Endothelial cell of umbilical vein (primary cell): Measurements from ENCODE around the gene ZIC4. TPM values are rescaled to one million over a fixed set of nuclear protein-coding genes. Genes with fewer than 3 reads are reported as not detected.

Experiments
- BruUV-seq: library from RNA; stranded (reverse); fragments of 400-500 nt; replicated peaks from 2 replicates; lab custom pipeline; 2021; lab: Mats Ljungman, UMichigan
- CTCF ChIA-PET: fragments of 300-600, 350-600 bp; sonication (Branson Sonifier 250); formaldehyde crosslinking; loops from one replicate; lab custom pipeline; 2021; ENCODE audit warnings: antibody characterized with exemption, inconsistent platforms; lab: Charles Lee
- POLR2A ChIA-PET: fragments of 300-600, 350-600 bp; sonication (Branson Sonifier 250); formaldehyde crosslinking; loops from one replicate; lab custom pipeline; 2021; ENCODE audit warnings: antibody characterized with exemption, inconsistent platforms; lab: Charles Lee
- DNase-seq: peaks from one replicate; pipeline ENCODE4 v3.0.0-alpha.2; 2011; ENCODE audit warnings: low read depth, low spot score
- FAIRE-seq: peaks from 2 replicates; lab custom pipeline; 2011; peaks lifted over from hg19 to GRCh38; lab: Jason Lieb, UNC
- H2AFZ ChIP-seq: 2 replicates; pipeline ENCODE4 v1.6.0; 2012; ENCODE audit warnings: low read depth, low read length, control low read depth, inconsistent platforms
- H3K27ac ChIP-seq: 2 replicates; pipeline ENCODE4 v1.5.1; 2011; ENCODE audit warnings: low read depth, mild to moderate bottlenecking, control low read depth, low read length, moderate library complexity; ENCODE audit not compliant: insufficient read depth
- H3K27me3 ChIP-seq, 2 experiments: 2 replicates each; pipeline versions ENCODE4 v1.6.0 to v1.6.1; 2011; ENCODE audit warnings: low read length in 2 of 2, mixed read lengths in 1 of 2; ENCODE audit not compliant: control insufficient read depth in 2 of 2, insufficient read depth in 2 of 2
- H3K36me3 ChIP-seq, 2 experiments: 2 replicates in 1 of 2; 3 replicates in 1 of 2; pipeline ENCODE4 v1.5.1; 2011; ENCODE audit warnings: low read length in 2 of 2, mild to moderate bottlenecking in 1 of 2, moderate library complexity in 1 of 2; ENCODE audit not compliant: control insufficient read depth in 2 of 2, insufficient read depth in 2 of 2; ENCODE audit errors: extremely low read depth in 1 of 2
- H3K4me1 ChIP-seq: 3 replicates; pipeline ENCODE4 v1.5.1; 2011; ENCODE audit warnings: mild to moderate bottlenecking, low read length; ENCODE audit not compliant: control insufficient read depth, insufficient read depth; ENCODE audit errors: extremely low read depth
- H3K4me2 ChIP-seq: 2 replicates; pipeline ENCODE4 v1.6.1; 2011; ENCODE audit warnings: low read length, control low read depth, mixed read lengths; ENCODE audit not compliant: insufficient read depth
- H3K4me3 ChIP-seq, 3 experiments: fragments of 200-600 bp in 1 of 3; sonication (generic), shearing (Covaris generic) in 1 of 3; replicated peaks in 1 of 3; 2 replicates each; pipeline ENCODE4 v1.5.1; 2011 to 2016; ENCODE audit warnings: control low read depth in 3 of 3, low read length in 3 of 3, mild to moderate bottlenecking in 2 of 3, inconsistent platforms in 1 of 3, low read depth in 1 of 3, moderate library complexity in 1 of 3; ENCODE audit not compliant: insufficient read depth in 1 of 3
- H3K79me2 ChIP-seq: 2 replicates; pipeline ENCODE4 v1.6.0; 2012; ENCODE audit warnings: low read length, inconsistent platforms; ENCODE audit not compliant: control insufficient read depth, insufficient read depth
- H3K9ac ChIP-seq: replicated peaks from 2 replicates; pipeline ENCODE3; 2011; ENCODE audit warnings: low read length, control low read depth; ENCODE audit not compliant: insufficient read depth; ENCODE audit errors: extremely low read depth
- H3K9me1 ChIP-seq: replicated peaks from 3 replicates; pipeline ENCODE4 v1.6.0; 2011; ENCODE audit warnings: mild to moderate bottlenecking, low read length; ENCODE audit not compliant: control insufficient read depth, insufficient read depth; ENCODE audit errors: extremely low read depth
- H3K9me3 ChIP-seq: replicated peaks from 2 replicates; pipeline ENCODE4 v1.5.1; 2012; ENCODE audit warnings: low read length, inconsistent platforms; ENCODE audit not compliant: control insufficient read depth, insufficient read depth
- H4K20me1 ChIP-seq: replicated peaks from 2 replicates; pipeline ENCODE3; 2011; ENCODE audit warnings: mild to moderate bottlenecking, low read length; ENCODE audit not compliant: control insufficient read depth, insufficient read depth; ENCODE audit errors: extremely low read depth
- CTCF ChIP-seq, 2 donors: IDR thresholded peaks; 1 replicate in 1 of 2; 2 replicates in 1 of 2; pipeline ENCODE4 v1.5.1; 2011; ENCODE audit warnings: low read length in 2 of 2, mild to moderate bottlenecking in 2 of 2, moderate library complexity in 2 of 2, control low read depth in 1 of 2, inconsistent platforms in 1 of 2, low read depth in 1 of 2; ENCODE audit not compliant: insufficient read depth in 1 of 2; ENCODE audit errors: extremely low read depth in 1 of 2
- EZH2 ChIP-seq: IDR thresholded peaks from 2 replicates; pipeline ENCODE4 v1.6.1; 2012; ENCODE audit warnings: borderline replicate concordance, low read depth, mild to moderate bottlenecking, moderate library complexity, low read length, inconsistent platforms; ENCODE audit not compliant: severe bottlenecking
- FOS ChIP-seq: IDR thresholded peaks from 2 replicates; pipeline ENCODE4 v1.6.1; 2011; ENCODE audit warnings: mild to moderate bottlenecking, low read length, moderate library complexity, borderline replicate concordance; ENCODE audit not compliant: insufficient read depth
- GATA2 ChIP-seq: IDR thresholded peaks from 2 replicates; pipeline ENCODE4 v1.7.0; 2011; ENCODE audit warnings: low read depth, mild to moderate bottlenecking, moderate library complexity, mixed read lengths, low read length; ENCODE audit not compliant: insufficient read length, insufficient read depth
- JUN ChIP-seq: IDR thresholded peaks from 2 replicates; pipeline ENCODE4 v1.6.1; 2011; ENCODE audit warnings: borderline replicate concordance, low read depth; ENCODE audit not compliant: insufficient read length, insufficient read depth
- MAX ChIP-seq: IDR thresholded peaks from 2 replicates; pipeline ENCODE4 v1.6.1; 2011; ENCODE audit not compliant: insufficient read depth, insufficient read length
- MYC ChIP-seq: IDR thresholded peaks from one replicate; pipeline ENCODE4 v1.6.1; 2011; ENCODE audit warnings: mild to moderate bottlenecking, low read depth, low read length
- POLR2A ChIP-seq: IDR thresholded peaks from 2 replicates; pipeline ENCODE4 v1.6.1; 2012; ENCODE audit warnings: low read depth, mild to moderate bottlenecking, control low read depth, low read length
- POLR2AphosphoS5 ChIP-seq: IDR thresholded peaks from 2 replicates; pipeline ENCODE4 v1.6.1; 2012; ENCODE audit warnings: low read depth, mild to moderate bottlenecking, control low read depth, low read length, moderate library complexity; ENCODE audit not compliant: insufficient read depth
- dilution Hi-C: fragments of 300-500 bp; cut with MboI; formaldehyde crosslinking; loops from one replicate; pipeline ENCODE4 v1.15.0; 2019; ENCODE audit warnings: low sequenced_read_pairs; ENCODE audit not compliant: extremely low pct_ligation_motif_present
- intact Hi-C: fragments of 100-400 bp; cut with micrococcal nuclease; formaldehyde crosslinking; loops from one replicate; pipeline ENCODE4 v1.10.0; 2022
- polyA plus RNA-seq, 4 experiments: library from polyadenylated mRNA; depleted of rRNA in 3 of 4; stranded (reverse) in 3 of 4; unstranded in 1 of 4; fragments of >200 nt; gene quantifications; 2 replicates each; pipeline versions ENCODE4 v1.2.1 to v1.2.3, GENCODE V29; 2011 to 2012; ENCODE audit warnings: missing spikeins in 1 of 4
- total RNA-seq: library from RNA; stranded (reverse); gene quantifications from 2 replicates; pipeline ENCODE4 v1.2.3, GENCODE V29; 2021

ZIC4 gene
- total and polyA plus RNA-seq, 2 donors (not counting 3 experiments of a cell fraction or from before 2014, with no cell fraction given): not detected

GRCh38 chr3:147415286-147415685 lies 8.9 kb upstream of the ZIC4 start:
- H3K4me1 ChIP-seq: peaks cover 10% of the 10 kb centered on the region
- H3K4me3 ChIP-seq: no peak overlapping the region
- no peak for DNase-seq
- ChIA-PET POLR2A (no interaction called here), CTCF (interaction anchor here (0.9 to 2.2 kb wide), 4 partner anchors 32 to 667 kb away, joined by 3 to 14 read pairs (median 6); no protein-coding TSS in a partner anchor)
- no peaks in the 10 kb centered on the region for H3K79me2 ChIP-seq
- intact Hi-C loops (loop anchor here (10.0 kb wide), 2 partner anchors 290 to 400 kb away; no protein-coding TSS in a partner anchor), dilution Hi-C loops (no loop called here)
- FAIRE-seq: no peak
- no peaks in the 10 kb centered on the region for H3K9me3 ChIP-seq
- H3K9me1 ChIP-seq: no peaks in the 10 kb centered on the region
- H3K27me3 ChIP-seq: peaks cover 90 to 99% of the 10 kb centered on the region in 2 experiments
- TF ChIP-seq POLR2AphosphoS5 (no peak), MYC (no peak), CTCF (IDR thresholded peaks at IDR 0.05; ENCODE audit: extremely low read depth in 1 of 2, insufficient read depth in 1 of 2, low read depth in 1 of 2, low read length in 2 of 2) (no peak), POLR2A (no peak), GATA2 (no peak), FOS (no peak), MAX (no peak), JUN (no peak), EZH2 (no peak)
- H2AFZ ChIP-seq: no peak overlapping the region
- H3K9ac ChIP-seq: no peak overlapping the region
- H3K4me2 ChIP-seq: no peak overlapping the region
- no peaks in the 10 kb centered on the region for H4K20me1 ChIP-seq
- no peaks in the 10 kb centered on the region for H3K36me3 ChIP-seq
- H3K27ac ChIP-seq: no peak overlapping the region
- BruUV-seq: no TSS peak
